Middle frontal gyrus (tissue), 1 donor: ENCODE measurements around the gene F12.

Experiments used
- DNase-seq: peaks from one replicate; pipeline ENCODE4 v3.0.0-alpha.2; 2015; ENCODE audit warnings: low spot score; ENCODE audit errors: extremely low spot score

Gene F12

DNA sequence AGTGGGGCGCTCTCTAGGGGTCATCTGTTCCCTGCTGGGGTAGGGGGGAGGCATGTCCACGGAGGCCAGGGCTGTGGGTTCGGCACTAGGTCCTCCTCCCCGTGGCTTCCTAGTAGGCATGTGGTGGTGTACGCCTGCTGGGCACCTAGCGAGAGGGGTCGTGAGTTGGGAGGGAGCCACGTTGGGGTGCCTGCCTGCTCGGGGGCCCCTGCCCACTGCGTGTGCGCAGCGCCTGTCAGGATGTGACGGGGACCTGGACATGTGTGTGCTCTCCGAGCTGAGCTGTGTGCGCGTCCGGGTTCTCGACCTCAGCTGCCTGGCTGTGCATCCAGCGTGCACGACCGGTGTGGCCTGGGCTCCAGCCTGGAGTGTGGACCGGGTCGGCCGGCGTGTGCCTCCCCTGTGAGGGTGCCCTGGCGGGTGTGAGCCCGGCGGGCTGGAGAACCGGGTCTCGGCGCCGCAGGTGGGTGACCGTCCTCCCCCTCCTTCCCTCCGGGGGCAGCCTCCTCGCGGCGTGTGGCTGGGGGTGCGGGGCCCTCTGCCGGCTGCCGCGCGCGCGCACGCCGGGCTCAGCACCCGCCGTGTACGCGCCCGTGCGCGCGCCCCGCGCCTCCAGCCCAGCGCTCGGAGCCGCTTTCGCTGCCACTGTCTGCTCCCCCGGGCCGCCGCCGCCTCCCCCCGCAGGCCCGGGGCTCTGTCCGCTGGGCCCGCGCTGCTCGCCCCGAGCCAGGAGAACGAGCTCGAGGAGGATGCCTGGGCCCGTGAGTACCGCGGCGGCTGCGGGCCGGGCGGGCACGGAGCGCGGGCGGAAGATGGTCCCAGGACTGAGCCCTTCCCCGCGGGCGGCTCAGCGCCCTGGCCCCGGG, 37.1 kb upstream of the F12 start, which contains the start of gene PRR7:
TSS of gene PRR7 (plus strand) at position 615 of the 866 bp plus-strand sequence. CDS start 8,254 bp downstream, outside the sequence.
- peak; percentile 75 for DNase-seq

DNA sequence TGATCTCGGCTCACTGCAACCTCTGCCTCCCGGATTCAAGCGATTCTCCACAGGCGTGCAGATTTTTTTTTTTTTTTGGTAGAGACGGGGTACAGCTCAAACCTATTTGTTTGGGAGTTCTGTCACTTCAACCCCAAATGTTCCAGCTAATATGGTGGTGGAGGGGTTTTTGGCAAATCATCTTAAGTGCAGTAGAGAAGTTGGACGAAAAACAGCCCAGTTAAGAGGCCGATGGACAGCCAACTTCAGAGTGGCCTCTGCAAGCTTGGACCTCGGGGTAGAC, 36.5 kb upstream of the F12 start:
- no peak for DNase-seq

DNA sequence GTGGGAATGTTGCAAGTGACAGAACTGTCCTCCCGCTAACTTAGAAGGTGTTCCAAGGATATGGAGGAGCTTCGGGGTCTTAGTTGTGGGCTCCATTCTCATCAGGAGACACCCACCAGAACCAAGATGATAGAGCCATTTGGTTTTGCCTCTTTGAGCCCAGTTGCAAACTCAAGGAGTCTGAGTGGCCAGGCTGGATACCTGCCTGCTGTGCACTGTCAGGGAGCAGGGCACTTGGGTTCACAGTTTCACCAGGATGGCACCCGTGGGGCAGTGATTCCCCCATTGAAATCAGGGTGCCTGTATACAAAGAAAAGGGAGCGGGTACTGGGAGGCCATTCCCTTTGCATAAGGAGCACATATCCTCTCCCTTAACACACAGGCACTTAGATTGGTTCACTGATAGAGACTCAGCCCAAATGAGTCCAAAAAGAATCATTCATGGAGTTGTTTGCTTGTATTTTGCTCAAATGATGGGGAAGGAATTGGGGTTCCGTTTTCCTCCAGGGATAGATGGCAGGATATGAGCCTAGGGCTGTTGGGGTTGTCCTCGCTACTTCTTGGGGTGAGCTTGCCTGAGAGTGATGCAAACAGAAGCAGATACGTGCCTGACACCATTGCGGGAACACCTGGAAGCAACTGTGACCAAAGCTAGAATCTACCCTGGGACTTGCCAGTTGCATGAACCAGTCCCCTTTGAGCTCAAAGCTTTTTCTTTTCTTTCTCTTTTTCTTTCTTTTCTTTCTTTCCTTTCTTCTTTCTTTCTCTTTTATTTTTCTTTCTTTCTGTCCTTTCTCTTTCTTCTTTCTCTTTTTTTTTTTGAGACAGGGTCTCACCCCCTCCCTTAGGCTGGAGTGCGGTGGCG, 35.9 kb upstream of the F12 start:
- DNase-seq: no peak

DNA sequence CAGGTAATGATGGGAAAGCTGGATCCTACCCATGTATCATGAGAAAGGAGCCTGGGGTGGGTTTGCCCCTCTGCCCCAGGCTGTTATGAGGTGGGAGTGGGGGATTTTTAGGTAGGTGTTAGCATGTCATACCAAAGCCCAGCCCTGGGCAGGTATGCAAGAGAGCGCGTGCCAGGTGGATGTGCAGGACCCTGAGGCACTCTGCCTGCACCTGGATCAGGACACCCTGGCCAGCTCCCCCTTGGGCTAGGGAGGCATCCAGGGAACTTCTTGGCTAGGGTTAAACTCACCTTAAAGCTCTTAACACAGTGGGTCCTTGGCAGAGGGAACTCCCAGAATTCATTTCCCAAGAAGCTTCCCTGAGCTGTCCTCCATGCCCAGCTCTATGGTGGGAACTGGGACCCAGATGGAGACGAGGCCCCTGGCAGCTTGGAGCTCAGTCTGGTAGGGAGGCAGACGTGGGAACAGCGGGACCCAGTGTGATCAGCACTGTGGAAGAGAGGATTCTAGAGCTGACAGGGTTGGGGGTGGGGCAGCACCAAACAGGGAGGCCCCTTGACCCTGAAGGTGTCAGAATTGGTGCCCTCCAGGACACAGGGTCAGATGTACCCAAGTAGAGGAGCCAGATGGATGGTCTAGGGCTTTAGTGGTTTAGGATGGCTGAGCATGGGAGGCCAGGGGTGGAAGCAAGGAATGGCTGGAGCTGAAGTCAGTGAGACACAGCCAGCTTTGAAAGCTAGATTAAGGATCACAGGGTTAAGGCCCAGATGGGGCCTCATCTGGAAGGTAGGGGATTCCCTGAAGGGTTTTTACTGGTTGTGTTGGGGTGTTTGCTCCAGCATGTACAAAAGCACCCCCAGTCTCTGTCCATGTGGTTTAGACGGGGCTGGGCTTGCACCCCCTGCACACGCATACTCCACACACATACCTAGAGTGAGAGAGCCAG, 35.0 kb upstream of the F12 start:
- no peak for DNase-seq

DNA sequence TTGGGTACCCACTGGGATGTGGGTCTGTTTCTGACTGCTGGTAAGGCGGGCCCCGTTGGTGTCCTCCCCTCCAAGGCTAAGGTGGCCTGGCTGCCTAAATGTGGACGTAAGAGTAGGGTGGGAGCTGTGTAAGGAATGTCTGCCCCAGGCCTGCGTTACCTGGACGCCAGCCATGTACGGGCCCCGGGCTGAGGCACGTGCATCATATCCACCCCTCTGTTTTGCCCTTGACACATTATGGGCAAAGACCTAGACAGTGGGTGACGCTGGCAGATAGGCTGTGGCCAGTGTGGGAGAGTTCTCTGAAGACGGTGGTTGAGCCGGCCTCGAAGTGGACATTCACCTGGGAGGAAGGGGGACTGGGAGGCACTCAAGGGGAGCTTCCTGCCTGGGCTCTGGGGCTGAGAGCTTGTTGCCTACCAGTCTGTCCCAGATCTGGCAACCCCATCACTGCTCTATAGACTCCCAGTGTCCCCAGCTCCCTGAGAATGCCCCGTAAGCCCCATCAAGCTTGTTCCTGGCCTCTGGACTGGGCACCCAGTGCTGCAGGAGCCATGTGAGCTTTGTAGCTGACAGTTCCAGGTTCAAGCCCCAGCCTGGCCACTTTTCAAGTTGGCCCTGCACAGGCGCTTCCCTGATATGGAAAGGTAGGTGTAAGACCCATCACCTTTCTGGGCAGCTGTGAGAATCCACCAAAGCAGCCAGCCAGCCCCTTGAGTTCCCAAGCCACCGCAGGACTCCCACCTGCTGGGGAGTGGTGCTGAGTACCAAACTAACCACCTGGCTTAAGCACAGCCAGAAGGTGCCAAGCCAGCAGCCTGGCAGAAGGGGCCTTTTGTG, 34.0 kb upstream of the F12 start:
- DNase-seq: no peak

DNA sequence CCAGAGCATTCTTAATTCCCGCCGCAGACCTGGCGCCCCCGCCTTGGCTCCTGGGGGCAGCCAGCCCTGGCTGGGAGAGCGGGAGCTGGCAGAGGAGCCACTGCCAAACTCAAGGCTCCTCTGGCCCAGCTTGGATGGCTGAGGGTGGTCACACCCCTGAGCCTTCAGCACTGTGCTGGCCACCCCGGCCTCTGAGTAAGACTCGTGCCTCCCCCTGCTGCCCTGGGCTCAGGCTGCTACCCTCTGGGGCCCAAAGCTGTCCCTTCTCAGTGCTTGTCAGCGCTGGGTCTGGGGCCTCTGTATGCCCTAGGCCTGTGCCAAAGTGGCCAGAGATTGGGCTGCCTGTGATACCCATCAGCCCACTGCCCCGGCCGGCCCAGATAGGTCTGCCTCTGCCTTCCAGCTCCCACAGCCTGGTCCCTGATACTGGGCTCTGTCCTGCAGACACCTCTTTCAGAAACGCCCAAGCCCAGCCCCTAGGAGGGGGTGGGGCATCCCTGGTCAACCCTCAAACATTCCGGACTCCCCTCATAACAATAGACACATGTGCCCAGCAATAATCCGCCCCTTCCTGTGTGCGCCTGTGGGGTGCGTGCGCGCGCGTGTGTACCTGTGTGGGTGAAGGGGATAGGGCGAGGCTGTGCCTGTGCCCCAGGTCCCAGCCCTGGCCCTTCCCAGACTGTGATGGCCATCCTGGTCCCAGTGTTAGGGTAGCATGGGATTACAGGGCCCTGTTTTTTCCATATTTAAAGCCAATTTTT, 32.9 kb upstream of the F12 start:
- DNase-seq: no peak

- DNase-seq: no peak
Measured at GRCh38 chr5:177440990-177441780, 31.8 kb upstream of the F12 start.

- no peak for DNase-seq
Measured at GRCh38 chr5:177440211-177440989, 31.0 kb upstream of the F12 start.

DNA sequence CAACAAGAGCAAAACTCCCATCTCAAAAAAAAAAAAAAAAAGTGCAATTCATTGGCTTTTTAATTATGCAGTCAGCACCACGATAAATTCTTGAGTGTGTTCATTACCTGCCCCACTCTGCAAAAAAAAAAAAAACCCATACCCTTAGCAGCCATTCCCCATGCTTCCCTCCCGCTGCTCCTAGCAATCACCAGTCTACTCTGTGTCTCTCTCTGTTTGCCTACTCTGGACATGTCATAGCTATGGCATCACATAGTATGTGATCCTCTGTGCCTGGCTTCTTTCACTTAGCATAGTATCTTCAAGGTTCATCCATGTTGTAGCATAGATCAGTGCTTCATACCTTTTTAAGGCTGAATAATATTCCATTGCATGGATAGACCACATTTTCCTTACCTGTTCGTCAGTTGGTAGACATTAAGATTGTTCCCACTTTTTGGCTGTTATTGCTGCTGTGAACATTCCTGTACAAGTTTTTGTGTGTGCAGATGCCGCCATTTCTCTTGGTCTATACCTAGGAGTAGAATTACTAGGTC, 30.2 kb upstream of the F12 start:
- DNase-seq: no peak

GRCh38 chr5:177438468-177438867, 29.1 kb upstream of the F12 start:
- DNase-seq: no peak

DNA sequence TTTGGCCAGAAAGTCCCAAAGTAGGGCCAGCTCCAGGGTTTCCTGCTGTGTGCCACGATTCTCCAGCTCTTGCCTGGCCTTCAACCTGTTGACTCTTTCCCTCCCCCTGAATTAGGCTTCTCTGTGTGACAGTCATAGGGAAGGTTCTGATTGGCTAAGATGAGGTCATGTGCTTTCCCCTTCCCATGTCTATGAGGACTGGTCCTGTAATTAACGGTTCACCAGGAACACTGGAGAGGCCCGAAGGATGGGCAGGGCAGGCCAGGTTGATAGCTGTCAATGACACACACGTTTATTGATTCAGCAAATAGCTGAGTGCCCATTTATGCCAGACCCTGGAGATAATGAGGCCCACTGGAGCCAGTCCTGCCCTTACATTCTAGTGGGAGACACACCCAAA, 28.3 kb upstream of the F12 start:
- no peak for DNase-seq

- DNase-seq: no peak
Measured at GRCh38 chr5:177435847-177436536, 26.6 kb upstream of the F12 start.

DNA sequence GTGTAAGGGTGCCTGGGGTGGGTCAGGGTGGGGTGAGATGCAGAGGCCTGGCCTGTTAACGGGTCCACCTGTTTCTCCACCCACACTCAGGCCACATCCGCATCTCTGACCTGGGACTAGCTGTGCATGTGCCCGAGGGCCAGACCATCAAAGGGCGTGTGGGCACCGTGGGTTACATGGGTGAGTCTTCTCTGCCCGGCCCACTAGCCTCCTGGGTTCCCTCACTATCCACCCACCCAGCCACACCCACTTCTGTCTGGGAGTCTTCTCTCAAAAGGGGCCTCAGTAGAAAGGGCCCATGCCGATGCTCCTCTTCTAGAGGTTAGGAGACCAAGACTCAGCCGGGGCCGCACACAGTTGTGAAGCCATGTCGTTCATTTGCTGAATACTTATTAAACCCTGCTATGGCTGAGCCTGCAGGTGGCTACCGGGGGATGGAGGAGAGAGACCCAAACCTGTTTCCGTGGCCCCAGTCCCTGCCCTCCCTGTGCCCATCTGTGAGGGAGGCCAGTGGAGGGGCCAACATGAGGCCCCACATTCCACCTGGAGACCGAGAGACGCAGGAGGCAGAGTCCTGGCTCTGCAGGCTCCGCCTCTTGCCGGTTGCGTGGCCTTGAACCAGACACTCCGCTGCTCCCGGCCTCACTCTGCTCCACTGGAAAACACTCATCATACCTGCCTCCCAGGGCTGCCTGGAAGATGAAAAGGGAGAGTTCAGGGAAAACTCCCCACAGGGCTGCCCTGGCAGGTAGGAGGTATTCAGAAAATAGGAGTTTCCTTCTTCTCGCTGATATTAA, 25.8 kb upstream of the F12 start:
- no peak for DNase-seq

GRCh38 chr5:177434437-177434836, 25.1 kb upstream of the F12 start:
- no peak for DNase-seq

- DNase-seq: no peak
Measured at GRCh38 chr5:177433658-177434217, 24.4 kb upstream of the F12 start.
